Neural crest cell (in vitro differentiated cells): ENCODE results near the gene MKRN3. TPM values are rescaled to one million over a fixed set of nuclear protein-coding genes. Genes with fewer than 3 reads are reported as not detected.
A peak's percentile ranks its signal among the peaks of the same experiment; 100 is the strongest.

ENCODE experiments used
- DNase-seq: peaks from one replicate; pipeline ENCODE4 v3.0.0; 2021; ENCODE audit warnings: low read depth, mixed read lengths, low spot score
- H3K27ac Mint-ChIP-seq: one replicate; pipeline ENCODE4 v1.8.0; 2021; ENCODE audit warnings: mild to moderate bottlenecking, mixed read lengths; ENCODE audit not compliant: unreplicated experiment
- H3K27me3 Mint-ChIP-seq: 2 replicates; pipeline ENCODE4 v1.8.0; 2021; ENCODE audit warnings: low read depth, mild to moderate bottlenecking, mixed read lengths
- H3K36me3 Mint-ChIP-seq: 2 replicates; pipeline ENCODE4 v1.8.0; 2021; ENCODE audit warnings: low read depth, mild to moderate bottlenecking, mixed read lengths
- H3K4me1 Mint-ChIP-seq: 2 replicates; pipeline ENCODE4 v1.8.0; 2021; ENCODE audit warnings: mixed read lengths
- H3K4me3 Mint-ChIP-seq: one replicate; pipeline ENCODE4 v1.8.0; 2021; ENCODE audit warnings: mild to moderate bottlenecking, mixed read lengths
- H3K9me3 Mint-ChIP-seq: 2 replicates; pipeline ENCODE4 v1.8.0; 2021; ENCODE audit warnings: mixed read lengths
- CTCF ChIP-seq: fragments of 200-600 bp; sonication (generic); conservative IDR thresholded peaks from 2 replicates; pipeline ENCODE4 v1.5.0; 2021; ENCODE audit warnings: antibody characterized with exemption, mild to moderate bottlenecking
- total RNA-seq: library from RNA; stranded (reverse); gene quantifications from 2 replicates; pipeline ENCODE4 v1.2.1, GENCODE V29; 2021

The MKRN3 gene
- total RNA-seq, 1 donor from 2014 or later = 3.8 TPM

GRCh38 chr15:23561914-23562313, 3.6 kb upstream of the MKRN3 start:
- DNase-seq = no peak
- peaks cover 7% of the 10 kb centered on the region for H3K36me3 Mint-ChIP-seq
- H3K4me3 Mint-ChIP-seq = no peak overlapping the region
- H3K27ac Mint-ChIP-seq = no peak overlapping the region
- H3K27me3 Mint-ChIP-seq = no peaks in the 10 kb centered on the region
- H3K4me1 Mint-ChIP-seq = peaks cover 28% of the 10 kb centered on the region
- no peaks in the 10 kb centered on the region for H3K9me3 Mint-ChIP-seq
- no peak for TF ChIP-seq CTCF

DNA sequence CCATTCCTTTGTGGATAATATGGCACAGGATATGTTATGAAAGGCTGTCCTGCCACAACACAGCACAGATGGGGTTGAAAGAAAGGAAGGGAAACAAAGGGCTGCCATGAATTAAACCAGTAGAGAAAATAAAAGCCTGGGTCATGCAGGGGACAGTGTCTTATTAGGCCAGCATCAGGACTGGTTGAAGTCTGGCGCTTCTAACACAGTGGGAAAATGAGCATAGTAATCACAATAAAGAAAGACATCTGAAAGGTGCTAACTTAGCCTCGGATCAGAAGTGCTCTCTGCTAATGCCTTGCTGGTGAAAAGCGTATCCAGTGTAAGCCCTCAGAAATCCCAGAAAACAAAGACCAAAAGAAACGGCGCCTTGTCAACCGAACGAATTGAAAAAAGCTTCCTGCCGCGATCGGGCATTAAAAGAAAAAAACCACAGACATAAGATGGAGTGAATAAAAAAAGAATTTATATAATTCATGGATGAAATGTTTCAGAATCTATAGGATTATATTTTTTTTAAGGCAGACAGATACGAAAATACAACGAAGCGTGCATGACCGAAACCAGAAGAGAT, 566 bp upstream of the MKRN3 start:
- Mint-ChIP-seq H3K27ac (peak overlapping the region; percentile 97), H3K4me1 (peaks cover 53% of the 10 kb centered on the region), H3K36me3 (peaks cover 7% of the 10 kb centered on the region)

GRCh38 chr15:23566071-23566554, 639 bp downstream of the MKRN3 start:
- H3K9me3 Mint-ChIP-seq = no peaks in the 10 kb centered on the region
- H3K27me3 Mint-ChIP-seq = no peaks in the 10 kb centered on the region
- H3K27ac Mint-ChIP-seq = peak overlapping the region; percentile 75
- peak overlapping the region; percentile 95 for H3K4me3 Mint-ChIP-seq
- DNase-seq = peak; percentile 15
- peaks cover 7% of the 10 kb centered on the region for H3K36me3 Mint-ChIP-seq
- peaks cover 56% of the 10 kb centered on the region for H3K4me1 Mint-ChIP-seq
- TF ChIP-seq CTCF = no peak

More for the DNA sequence above, 566 bp upstream of the MKRN3 start:
- Mint-ChIP-seq H3K27me3 (no peaks in the 10 kb centered on the region), H3K9me3 (no peaks in the 10 kb centered on the region), H3K4me3 (peak overlapping the region; percentile 95)
- no peak for TF ChIP-seq CTCF
- no peak for DNase-seq

DNA sequence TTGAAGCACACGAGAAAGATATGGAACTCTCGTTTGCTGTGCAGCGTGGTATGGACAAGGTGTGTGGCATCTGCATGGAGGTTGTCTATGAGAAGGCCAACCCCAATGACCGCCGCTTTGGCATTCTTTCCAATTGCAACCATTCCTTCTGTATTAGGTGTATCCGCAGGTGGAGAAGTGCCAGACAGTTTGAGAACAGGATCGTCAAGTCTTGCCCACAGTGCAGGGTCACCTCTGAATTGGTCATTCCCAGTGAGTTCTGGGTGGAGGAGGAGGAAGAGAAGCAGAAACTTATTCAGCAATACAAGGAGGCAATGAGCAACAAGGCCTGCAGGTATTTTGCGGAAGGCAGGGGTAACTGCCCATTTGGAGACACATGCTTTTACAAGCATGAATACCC, 1.2 kb downstream of the MKRN3 start:
- Mint-ChIP-seq H3K9me3 (no peaks in the 10 kb centered on the region), H3K4me1 (peaks cover 57% of the 10 kb centered on the region), H3K27me3 (no peaks in the 10 kb centered on the region), H3K36me3 (peaks cover 7% of the 10 kb centered on the region), H3K27ac (peak overlapping the region; percentile 57), H3K4me3 (peak overlapping the region; percentile 95)
- TF ChIP-seq CTCF = no peak
- DNase-seq = no peak

GRCh38 chr15:23567921-23568320, 2.4 kb downstream of the MKRN3 start:
- Mint-ChIP-seq H3K9me3 (no peaks in the 10 kb centered on the region), H3K36me3 (peaks cover 7% of the 10 kb centered on the region), H3K4me3 (peak overlapping the region; percentile 51), H3K27ac (no peak overlapping the region), H3K4me1 (peaks cover 57% of the 10 kb centered on the region), H3K27me3 (no peaks in the 10 kb centered on the region)
- DNase-seq = no peak
- no peak for TF ChIP-seq CTCF
